T-cell (primary cell): ENCODE data around the gene MACROH2A1. TPM values are rescaled to one million over a fixed set of nuclear protein-coding genes. Genes with fewer than 3 reads are reported as not detected.

Experiments
- ATAC-seq, 4 experiments: fragments of 200-7000 bp in 3 of 4; fragments of 150-1000 bp in 1 of 4; cut with Tn5 transposase; replicated peaks in 1 of 4; 1 replicate in 3 of 4; 2 replicates in 1 of 4; pipeline ENCODE4 v1.10.0; 2021; ENCODE audit warnings: moderate library complexity in 3 of 4, mild to moderate bottlenecking in 2 of 4, moderate number of reproducible peaks in 1 of 4
- CTCF ChIA-PET, 2 donors: fragments of 300-600 bp; sonication (Branson Sonifier 250); formaldehyde crosslinking; loops; one replicate each; lab custom pipeline; 2022; ENCODE audit warnings: antibody characterized with exemption in 2 of 2; lab: Charles Lee
- POLR2A ChIA-PET, 2 donors: fragments of 300-600 bp; sonication (Branson Sonifier 250); formaldehyde crosslinking; loops; one replicate each; lab custom pipeline; 2022; ENCODE audit warnings: antibody characterized with exemption in 2 of 2; lab: Charles Lee
- DNase-seq, 35 experiments: peaks; one replicate each; pipeline versions ENCODE4 v3.0.0 to v3.0.0-alpha.2; 2013 to 2023
- H3K27ac ChIP-seq: one replicate; pipeline ENCODE4 v1.5.1; 2013; ENCODE audit warnings: low read length
- H3K27me3 ChIP-seq, 2 experiments: replicated peaks in 1 of 2; 1 replicate in 1 of 2; 2 replicates in 1 of 2; pipeline versions ENCODE4 v1.6.1 to v1.7.0; 2013; ENCODE audit warnings: low read length in 1 of 2, mixed read lengths in 1 of 2; ENCODE audit not compliant: control insufficient read depth in 2 of 2, insufficient read depth in 2 of 2; ENCODE audit errors: extremely low read depth in 1 of 2
- H3K36me3 ChIP-seq, 2 donors: 1 replicate in 1 of 2; 2 replicates in 1 of 2; pipeline versions ENCODE4 v1.6.1 to v1.7.0; 2013; ENCODE audit warnings: low read length in 1 of 2; ENCODE audit not compliant: control insufficient read depth in 2 of 2, insufficient read depth in 1 of 2; ENCODE audit errors: extremely low read depth in 1 of 2
- H3K4me1 ChIP-seq, 2 experiments: 1 replicate in 1 of 2; 2 replicates in 1 of 2; pipeline versions ENCODE4 v1.6.1 to v1.7.0; 2013; ENCODE audit warnings: low read length in 2 of 2, mixed read lengths in 1 of 2; ENCODE audit not compliant: insufficient read depth in 2 of 2, control insufficient read depth in 1 of 2; ENCODE audit errors: extremely low read depth in 1 of 2
- H3K4me3 ChIP-seq, 2 donors: 1 replicate in 1 of 2; 2 replicates in 1 of 2; pipeline versions ENCODE4 v1.5.1 to v1.7.0; 2013; ENCODE audit warnings: mild to moderate bottlenecking in 2 of 2, low read length in 1 of 2, moderate library complexity in 1 of 2; ENCODE audit not compliant: control insufficient read depth in 1 of 2; ENCODE audit errors: extremely low read depth in 1 of 2
- H3K9me3 ChIP-seq: 2 replicates; pipeline ENCODE4 v1.7.0; 2013
- H3K27ac Mint-ChIP-seq, 2 donors: one replicate each; pipeline ENCODE4 v1.8.0; 2020 to 2021; ENCODE audit warnings: mild to moderate bottlenecking in 2 of 2, mixed read lengths in 2 of 2
- H3K27me3 Mint-ChIP-seq, 2 donors: one replicate each; pipeline ENCODE4 v1.8.0; 2021 to 2022; ENCODE audit warnings: mixed read lengths in 2 of 2
- H3K36me3 Mint-ChIP-seq: one replicate; pipeline ENCODE4 v1.8.0; 2021; ENCODE audit warnings: mixed read lengths
- H3K4me1 Mint-ChIP-seq, 3 donors: one replicate each; pipeline ENCODE4 v1.8.0; 2020 to 2022; ENCODE audit warnings: mixed read lengths in 3 of 3, mild to moderate bottlenecking in 1 of 3
- H3K4me3 Mint-ChIP-seq, 3 donors: one replicate each; pipeline ENCODE4 v1.8.0; 2020 to 2022; ENCODE audit warnings: mild to moderate bottlenecking in 3 of 3, mixed read lengths in 3 of 3, moderate library complexity in 3 of 3
- H3K9me3 Mint-ChIP-seq, 3 donors: one replicate each; pipeline ENCODE4 v1.8.0; 2020 to 2022; ENCODE audit warnings: mixed read lengths in 3 of 3
- WGBS: methylation state at CpG from one replicate; pipeline ENCODE4 v1.1.5; 2013; ENCODE audit warnings: missing lambda C conversion rate; ENCODE audit not compliant: insufficient coverage; 5-methylcytosine and 5-hydroxymethylcytosine counted together
- total RNA-seq, 35 experiments: library from RNA in 6 of 35; stranded (reverse) in 6 of 35; fragments of 120-200 nt in 1 of 35; gene quantifications; one replicate each; pipeline versions ENCODE4 v1.2.1 to v1.2.4 and lab custom pipeline; 2013 to 2026

MACROH2A1 gene
- total RNA-seq, 5 donors from 2014 or later (not counting 1 experiment from before 2014, with no cell fraction given), result 111 to 136 (median 133) TPM

- POLR2A ChIA-PET, result no interaction called here
- Histone ChIP-seq H3K4me3 (no peak overlapping the region), H3K9me3 (no peaks in the 10 kb centered on the region), H3K36me3 (peaks cover 6 to 63% of the 10 kb centered on the region in 2 donors), H3K4me1 (peaks cover 2 to 40% of the 10 kb centered on the region in 2 experiments), H3K27me3 (no peaks in the 10 kb centered on the region), H3K27ac (no peak overlapping the region)
- Mint-ChIP-seq H3K4me1 (peaks cover 78 to 95% (median 89%) of the 10 kb centered on the region in 3 donors), H3K27ac (peak overlapping the region in 1 of 2 donors; percentile 76), H3K4me3 (no peak overlapping the region), H3K27me3 (no peaks in the 10 kb centered on the region), H3K9me3 (no peaks in the 10 kb centered on the region), H3K36me3 (peaks cover 64% of the 10 kb centered on the region)
- DNase-seq (no peak), ATAC-seq (no peak)
- CTCF ChIA-PET, result no interaction called here
- 97% methylated on average over 15 of the region's 16 CpGs for WGBS
These were observed 10.1 kb downstream of the MACROH2A1 start for GRCh38 chr5:135388860-135389435.

- Histone ChIP-seq H3K9me3 (no peaks in the 10 kb centered on the region), H3K4me1 (peaks cover 2 to 38% of the 10 kb centered on the region in 2 experiments), H3K27ac (no peak overlapping the region), H3K27me3 (no peaks in the 10 kb centered on the region), H3K4me3 (no peak overlapping the region), H3K36me3 (peaks cover 6 to 73% of the 10 kb centered on the region in 2 donors)
- DNase-seq (no peak), ATAC-seq (no peak)
- CTCF ChIA-PET, result interaction anchor here in 1 of 2 donors (0.7 kb wide), 1 partner anchor 38 kb away, joined by 4 read pairs; no protein-coding TSS in a partner anchor
- no peaks in the 10 kb centered on the region for H3K27me3 Mint-ChIP-seq
- H3K36me3 Mint-ChIP-seq, result peaks cover 67% of the 10 kb centered on the region
- peak overlapping the region in 1 of 3 donors; percentile 1 for H3K4me3 Mint-ChIP-seq
- H3K4me1 Mint-ChIP-seq, result peaks cover 69 to 86% (median 82%) of the 10 kb centered on the region in 3 donors
- no peaks in the 10 kb centered on the region for H3K9me3 Mint-ChIP-seq
- POLR2A ChIA-PET, result no interaction called here
- peak overlapping the region in 1 of 2 donors; percentile 66 for H3K27ac Mint-ChIP-seq
These were observed 11.4 kb downstream of the MACROH2A1 start for GRCh38 chr5:135387629-135387960.

GRCh38 chr5:135386886-135387628 is 12.0 kb downstream of the MACROH2A1 start:
- Mint-ChIP-seq H3K9me3 (no peaks in the 10 kb centered on the region), H3K36me3 (peaks cover 68% of the 10 kb centered on the region), H3K4me3 (peak overlapping the region in 2 of 3 donors; percentile 1 to 22), H3K27me3 (no peaks in the 10 kb centered on the region), H3K27ac (peak overlapping the region in 1 of 2 donors; percentile 66), H3K4me1 (peaks cover 67 to 85% (median 82%) of the 10 kb centered on the region in 3 donors)
- peak in 2 of 4 experiments; percentile 46 to 76 for ATAC-seq
- H3K36me3 ChIP-seq, result peaks cover 6 to 71% of the 10 kb centered on the region in 2 donors
- peaks cover 2 to 32% of the 10 kb centered on the region in 2 experiments for H3K4me1 ChIP-seq
- no peaks in the 10 kb centered on the region for H3K27me3 ChIP-seq
- no peak overlapping the region for H3K4me3 ChIP-seq
- ChIA-PET CTCF (interaction anchor here in 1 of 2 donors (0.7 kb wide), 1 partner anchor 39 kb away, joined by 4 read pairs; no protein-coding TSS in a partner anchor), POLR2A (no interaction called here)
- H3K9me3 ChIP-seq, result no peaks in the 10 kb centered on the region
- WGBS, result 94% methylated on average over 7 of the region's 8 CpGs
- no peak overlapping the region for H3K27ac ChIP-seq
- peak in 1 of 35 experiments; percentile 18 for DNase-seq

GRCh38 chr5:135386096-135386495 is 12.9 kb downstream of the MACROH2A1 start:
- WGBS, result 100% methylated on average over 1 of the region's 3 CpGs
- peaks cover 72% of the 10 kb centered on the region for H3K36me3 Mint-ChIP-seq
- CTCF ChIA-PET, result no interaction called here

GRCh38 chr5:135385576-135385975 is 13.5 kb downstream of the MACROH2A1 start:
- ChIA-PET CTCF (no interaction called here), POLR2A (no interaction called here)
- Histone ChIP-seq H3K4me3 (no peak overlapping the region), H3K9me3 (no peaks in the 10 kb centered on the region), H3K36me3 (peaks cover 6 to 72% of the 10 kb centered on the region in 2 donors), H3K27ac (no peak overlapping the region), H3K4me1 (peaks cover 0 to 19% of the 10 kb centered on the region in 2 experiments), H3K27me3 (no peaks in the 10 kb centered on the region)
- Mint-ChIP-seq H3K4me1 (peaks cover 58 to 84% (median 72%) of the 10 kb centered on the region in 3 donors), H3K27ac (peak overlapping the region in 1 of 2 donors; percentile 74), H3K9me3 (no peaks in the 10 kb centered on the region), H3K4me3 (no peak overlapping the region), H3K36me3 (peaks cover 77% of the 10 kb centered on the region), H3K27me3 (no peaks in the 10 kb centered on the region)
- ATAC-seq, result no peak
- 83% methylated on average over 2 of the region's 3 CpGs for WGBS
- no peak for DNase-seq

More at GRCh38 chr5:135386096-135386495, 12.9 kb downstream of the MACROH2A1 start:
- peaks cover 6 to 72% of the 10 kb centered on the region in 2 donors for H3K36me3 ChIP-seq
- DNase-seq (no peak), ATAC-seq (no peak)
- H3K27ac ChIP-seq, result no peak overlapping the region
- peaks cover 59 to 84% (median 75%) of the 10 kb centered on the region in 3 donors for H3K4me1 Mint-ChIP-seq
- H3K9me3 Mint-ChIP-seq, result no peaks in the 10 kb centered on the region
- POLR2A ChIA-PET, result no interaction called here
- no peaks in the 10 kb centered on the region for H3K9me3 ChIP-seq
- no peak overlapping the region for H3K4me3 Mint-ChIP-seq
- H3K27me3 ChIP-seq, result no peaks in the 10 kb centered on the region
- H3K4me1 ChIP-seq, result peaks cover 0 to 23% of the 10 kb centered on the region in 2 experiments
- H3K27ac Mint-ChIP-seq, result peak overlapping the region in 1 of 2 donors; percentile 74
- H3K4me3 ChIP-seq, result no peak overlapping the region
- no peaks in the 10 kb centered on the region for H3K27me3 Mint-ChIP-seq

- H3K27me3 Mint-ChIP-seq, result no peaks in the 10 kb centered on the region
- peaks cover 0 to 14% of the 10 kb centered on the region in 2 experiments for H3K4me1 ChIP-seq
- H3K36me3 Mint-ChIP-seq, result peaks cover 82% of the 10 kb centered on the region
- no peak for ATAC-seq
- no peaks in the 10 kb centered on the region for H3K9me3 ChIP-seq
- no peak overlapping the region for H3K27ac ChIP-seq
- peaks cover 54 to 77% (median 71%) of the 10 kb centered on the region in 3 donors for H3K4me1 Mint-ChIP-seq
- no peak for DNase-seq
- CTCF ChIA-PET, result no interaction called here
- POLR2A ChIA-PET, result no interaction called here
- H3K9me3 Mint-ChIP-seq, result no peaks in the 10 kb centered on the region
- H3K4me3 Mint-ChIP-seq, result no peak overlapping the region
- H3K27me3 ChIP-seq, result no peaks in the 10 kb centered on the region
- H3K36me3 ChIP-seq, result peaks cover 6 to 75% of the 10 kb centered on the region in 2 donors
- H3K27ac Mint-ChIP-seq, result no peak overlapping the region
- no peak overlapping the region for H3K4me3 ChIP-seq
These were observed 14.1 kb downstream of the MACROH2A1 start for GRCh38 chr5:135384898-135385297.
